Heart left ventricle (tissue), 16 donors: ENCODE results near the gene GAS7. TPM values are rescaled to one million over a fixed set of nuclear protein-coding genes. Genes with fewer than 3 reads are reported as not detected.

ENCODE experiments used
- ATAC-seq, 4 donors: fragments of 200-7000 bp; cut with Tn5 transposase; one replicate each; pipeline ENCODE4 v1.9.1; 2020 to 2022; ENCODE audit warnings: moderate library complexity in 4 of 4, mild to moderate bottlenecking in 3 of 4, moderate number of reproducible peaks in 1 of 4
- DNase-seq, 5 donors: peaks; one replicate each; pipeline ENCODE4 v3.0.0-alpha.2; 2020
- H3K27ac ChIP-seq, 12 donors: fragments of 200-600 bp; sonication (generic) in 4 of 12; one replicate each; pipeline versions ENCODE4 v1.5.0 to v1.8.0; 2016 to 2022; ENCODE audit warnings: mild to moderate bottlenecking in 2 of 12
- H3K27me3 ChIP-seq, 9 donors: fragments of 200-600 bp; sonication (generic) in 2 of 9; one replicate each; pipeline versions ENCODE4 v1.5.1 to v1.8.0; 2016 to 2022; ENCODE audit warnings: mild to moderate bottlenecking in 3 of 9
- H3K36me3 ChIP-seq, 9 donors: fragments of 200-600 bp; sonication (generic) in 2 of 9; one replicate each; pipeline versions ENCODE4 v1.5.0 to v1.8.0; 2018 to 2022; ENCODE audit warnings: mild to moderate bottlenecking in 2 of 9
- H3K4me1 ChIP-seq, 12 donors: fragments of 200-600 bp; sonication (generic) in 4 of 12; one replicate each; pipeline versions ENCODE4 v1.5.0 to v1.8.0; 2016 to 2022; ENCODE audit warnings: mild to moderate bottlenecking in 3 of 12
- H3K4me3 ChIP-seq, 12 donors: fragments of 200-600 bp; sonication (generic) in 4 of 12; one replicate each; pipeline versions ENCODE4 v1.5.0 to v1.8.0; 2017 to 2022; ENCODE audit warnings: mild to moderate bottlenecking in 9 of 12, moderate library complexity in 4 of 12
- H3K9me3 ChIP-seq, 12 donors: fragments of 200-600 bp; sonication (generic) in 4 of 12; one replicate each; pipeline versions ENCODE4 v1.5.0 to v1.8.0; 2016 to 2022; ENCODE audit warnings: mild to moderate bottlenecking in 1 of 12
- POLR2A ChIP-seq, 2 donors: fragments of 450-650 bp; IDR thresholded peaks; one replicate each; pipeline ENCODE4 v1.6.1; 2017; ENCODE audit warnings: antibody characterized with exemption in 2 of 2, mild to moderate bottlenecking in 2 of 2, moderate library complexity in 2 of 2
- WGBS, 4 donors: extraction: QIAGEN DNeasy Blood & Tissue Kit in 2 of 4; methylation state at CpG; one replicate each; pipeline versions ENCODE4 v1.1.5 to v1.1.7; 2013 to 2018; 5-methylcytosine and 5-hydroxymethylcytosine counted together
- intact Hi-C, 10 donors: fragments of 100-400 bp; cut with DNase I; formaldehyde crosslinking; loops; one replicate each; pipeline versions ENCODE4 v1.11.1 to v1.14.2; 2022
- polyA plus RNA-seq, 2 donors: library from polyadenylated mRNA; stranded (reverse); fragments of 200-250 nt; gene quantifications; one replicate each; pipeline ENCODE4 v1.2.3, GENCODE V29; 2013
- total RNA-seq, 9 donors: library from RNA; depleted of rRNA in 2 of 9; stranded (reverse); fragments of >200 nt in 2 of 9; fragmentation: NEBNext Ultra II Directional in 3 of 9; extraction: Animal tissue kit (Norgen Biotek cat#: 25700) in 3 of 9; gene quantifications; one replicate each; pipeline versions ENCODE4 v1.1.0 to v1.2.4, GENCODE V29; 2016 to 2023
- TF ChIP-seq, protein P1 (sequence below), 12 donors: fragments of 200-600 bp; sonication (generic) in 4 of 12; IDR thresholded peaks; one replicate each; pipeline versions ENCODE4 v1.5.0 to v1.8.0; 2018 to 2022; ENCODE audit warnings: antibody characterized with exemption in 12 of 12, mild to moderate bottlenecking in 5 of 12
- donor health status: ischemic (EF 13 %, LVEDD 7.1; RV severe dilation, severe dysfunction).
- donor health status: healthy with polysubstance abuse.
- donor health status: DM: no; HTN: yes; CAD: no.
- donor health status: DM: no; HTN: no; CAD: no.
- donor health status: ischemic (EF 25% LVEDD 6.9; RV normal size, moderate dysfunction).
- donor health status: ischemic (EF 25% LVEDD 5.7; RV mildly dilated, moderate dysfunction).
- donor health status: healthy.
- donor health status: DM: yes; HTN: yes; CAD: no.
- donor health status: ischemic (EF 35%, LVEDD 5.7; RV mildly dilated, moderate dysfunction).
- donor health status: nonischemic (EF 11% LVEDD 7.7; RV severe dilation, severe dysfunction).
- donor health status: DM: yes; HTN: yes; CAD: no.
- donor health status: PGD.
- donor health status: ischemic (EF 29% LVEDD 5.4; RV normal size, mild dysfunction).
- donor health status: nonischemic (EF 23%, LVEDD 6.1; RV moderate dilation, normal function).

The GAS7 gene
- total and polyA plus RNA-seq, 11 donors: 19.4 to 86.5 (median 65.1) TPM

DNA sequence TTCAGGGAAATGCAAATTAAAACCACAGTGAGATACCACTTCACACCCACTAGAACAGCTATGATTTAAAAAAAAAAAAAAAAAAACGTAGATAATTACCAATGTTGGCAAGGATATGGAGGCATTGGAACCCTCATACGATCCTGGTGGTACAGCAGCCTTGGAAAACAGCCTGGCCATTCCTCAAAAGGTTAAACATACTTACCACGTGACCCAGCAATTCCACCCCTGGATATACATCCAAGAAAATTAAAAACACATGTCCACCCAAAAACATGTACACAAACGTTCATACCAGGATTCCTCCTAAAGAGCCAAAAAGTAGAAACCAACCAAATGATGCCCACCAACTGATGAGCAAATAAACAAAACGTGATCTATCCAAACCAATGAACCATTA, 68.1 kb downstream of the GAS7 start:
- H3K4me1 ChIP-seq: peaks cover 0 to 48% (median 7%) of the 10 kb centered on the region in 12 donors
- no peaks in the 10 kb centered on the region for H3K36me3 ChIP-seq
- no peaks in the 10 kb centered on the region for H3K27me3 ChIP-seq
- ATAC-seq (no peak), DNase-seq (no peak)
- H3K4me3 ChIP-seq: no peak overlapping the region
- TF ChIP-seq, protein P1, sequence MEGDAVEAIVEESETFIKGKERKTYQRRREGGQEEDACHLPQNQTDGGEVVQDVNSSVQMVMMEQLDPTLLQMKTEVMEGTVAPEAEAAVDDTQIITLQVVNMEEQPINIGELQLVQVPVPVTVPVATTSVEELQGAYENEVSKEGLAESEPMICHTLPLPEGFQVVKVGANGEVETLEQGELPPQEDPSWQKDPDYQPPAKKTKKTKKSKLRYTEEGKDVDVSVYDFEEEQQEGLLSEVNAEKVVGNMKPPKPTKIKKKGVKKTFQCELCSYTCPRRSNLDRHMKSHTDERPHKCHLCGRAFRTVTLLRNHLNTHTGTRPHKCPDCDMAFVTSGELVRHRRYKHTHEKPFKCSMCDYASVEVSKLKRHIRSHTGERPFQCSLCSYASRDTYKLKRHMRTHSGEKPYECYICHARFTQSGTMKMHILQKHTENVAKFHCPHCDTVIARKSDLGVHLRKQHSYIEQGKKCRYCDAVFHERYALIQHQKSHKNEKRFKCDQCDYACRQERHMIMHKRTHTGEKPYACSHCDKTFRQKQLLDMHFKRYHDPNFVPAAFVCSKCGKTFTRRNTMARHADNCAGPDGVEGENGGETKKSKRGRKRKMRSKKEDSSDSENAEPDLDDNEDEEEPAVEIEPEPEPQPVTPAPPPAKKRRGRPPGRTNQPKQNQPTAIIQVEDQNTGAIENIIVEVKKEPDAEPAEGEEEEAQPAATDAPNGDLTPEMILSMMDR (IDR thresholded peaks at IDR 0.05): no peak
- TF ChIP-seq POLR2A (IDR thresholded peaks at IDR 0.05): no peak
- H3K27ac ChIP-seq: no peak overlapping the region
- intact Hi-C loops: no loop called here
- 49 to 64% (median 57%) methylated on average over 5 of the region's 5 CpGs for WGBS, 4 donors
- H3K9me3 ChIP-seq: no peaks in the 10 kb centered on the region

DNA sequence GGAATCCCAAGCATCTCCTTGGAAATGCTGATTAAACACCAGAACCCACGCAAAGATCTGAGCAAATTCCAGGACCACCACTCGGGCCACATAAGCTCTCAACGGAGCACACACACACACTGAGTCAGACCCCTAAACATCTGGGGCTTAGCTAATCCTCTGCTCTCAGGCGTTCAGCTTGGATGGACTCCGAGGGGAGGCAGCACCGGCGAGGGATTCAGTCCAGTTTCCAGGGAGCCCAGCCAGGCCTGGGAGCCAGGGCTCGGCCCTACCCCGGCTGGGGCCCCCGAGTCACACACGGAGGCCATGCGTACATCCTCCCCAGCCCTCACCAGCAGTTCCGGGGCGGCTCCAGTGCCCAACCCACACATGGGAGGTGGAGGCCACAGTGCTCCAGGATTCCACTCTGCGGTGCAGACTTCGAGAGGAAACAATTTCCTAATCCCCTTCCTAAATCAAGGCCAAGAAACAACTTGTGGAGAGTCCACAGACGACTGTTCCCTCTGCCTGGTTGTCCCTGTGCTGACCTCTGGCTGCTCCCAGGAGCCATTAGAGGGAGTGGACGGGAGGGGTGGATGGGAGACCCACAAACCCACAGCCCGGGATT, 70.5 kb downstream of the GAS7 start:
- peaks cover 0 to 60% (median 22%) of the 10 kb centered on the region in 12 donors for H3K4me1 ChIP-seq
- H3K4me3 ChIP-seq: peak overlapping the region in 1 of 12 donors; percentile 26
- H3K9me3 ChIP-seq: no peaks in the 10 kb centered on the region
- H3K27ac ChIP-seq: peak overlapping the region; percentile 28 to 85 (median 73)
- ATAC-seq (peak; percentile 39 to 89 (median 85)), DNase-seq (peak; percentile 82 to 90 (median 85))
- intact Hi-C loops: loop anchor here in 1 of 10 donors (10.0 kb wide), 1 partner anchor 203 kb away; no protein-coding TSS in a partner anchor
- no peak for TF ChIP-seq POLR2A (IDR thresholded peaks at IDR 0.05)
- TF ChIP-seq, protein P1 (IDR thresholded peaks at IDR 0.05): no peak
- no peaks in the 10 kb centered on the region for H3K27me3 ChIP-seq
- WGBS, 4 donors: 34 to 49% (median 40%) methylated on average over 12 to 19 of the region's 19 CpGs
- H3K36me3 ChIP-seq: no peaks in the 10 kb centered on the region

DNA sequence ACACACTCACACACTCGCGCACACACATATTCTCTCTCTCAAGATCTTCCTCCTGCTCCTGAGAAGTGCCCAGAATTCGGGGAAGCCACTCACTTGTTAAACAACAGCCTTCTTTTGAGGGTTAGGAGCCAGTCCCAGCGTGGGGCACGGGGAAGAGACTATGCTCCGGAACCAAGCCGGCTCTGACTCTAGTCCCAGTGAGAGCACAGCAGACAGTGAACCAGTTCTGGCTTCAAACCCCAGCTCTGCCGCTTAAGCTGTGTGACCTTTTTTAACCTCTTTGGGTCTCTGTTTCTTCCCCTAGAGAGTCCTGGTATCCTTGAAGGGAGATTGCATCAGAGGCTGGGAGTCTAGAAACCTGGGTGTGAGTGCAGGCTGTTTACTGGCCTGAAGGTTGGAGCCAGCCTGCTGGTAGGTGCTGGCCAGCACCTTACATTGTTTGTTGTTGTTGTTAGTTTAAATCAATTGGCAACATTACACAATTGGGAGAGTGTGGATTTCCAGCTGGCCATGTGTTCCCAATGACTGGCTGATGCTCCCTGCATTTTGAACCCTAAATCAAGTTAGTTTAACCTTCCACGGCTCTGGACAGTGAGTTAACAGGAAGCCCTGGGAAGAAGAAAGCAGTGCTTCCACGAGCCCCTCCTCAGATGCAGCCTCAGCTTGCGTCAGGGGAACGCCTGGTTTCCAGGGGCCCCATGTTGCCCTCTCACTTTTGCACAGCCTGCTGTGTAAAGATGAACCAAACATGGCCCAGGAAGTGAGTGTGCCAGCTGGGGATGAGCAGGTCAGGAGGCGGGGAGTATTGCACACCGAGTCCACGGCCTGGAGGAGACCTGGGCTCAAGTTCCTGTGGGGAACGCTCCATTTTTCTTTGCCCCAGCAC, 71.5 kb downstream of the GAS7 start:
- DNase-seq: peak in 2 of 5 donors; percentile 49 to 50
- Histone ChIP-seq H3K4me3 (peak overlapping the region in 1 of 12 donors; percentile 26), H3K27me3 (no peaks in the 10 kb centered on the region), H3K36me3 (no peaks in the 10 kb centered on the region), H3K4me1 (peaks cover 0 to 67% (median 28%) of the 10 kb centered on the region in 12 donors), H3K9me3 (no peaks in the 10 kb centered on the region), H3K27ac (peak overlapping the region; percentile 28 to 85 (median 73))
- TF ChIP-seq, protein P1 (IDR thresholded peaks at IDR 0.05): no peak
- no peak for TF ChIP-seq POLR2A (IDR thresholded peaks at IDR 0.05)
- peak in 3 of 4 donors; percentile 1 to 25 (median 4) for ATAC-seq
- WGBS, 4 donors: 56 to 64% (median 61%) methylated on average over 15 to 16 of the region's 16 CpGs
- intact Hi-C loops: loop anchor here in 1 of 10 donors (10.0 kb wide), 1 partner anchor 202 kb away; no protein-coding TSS in a partner anchor

DNA sequence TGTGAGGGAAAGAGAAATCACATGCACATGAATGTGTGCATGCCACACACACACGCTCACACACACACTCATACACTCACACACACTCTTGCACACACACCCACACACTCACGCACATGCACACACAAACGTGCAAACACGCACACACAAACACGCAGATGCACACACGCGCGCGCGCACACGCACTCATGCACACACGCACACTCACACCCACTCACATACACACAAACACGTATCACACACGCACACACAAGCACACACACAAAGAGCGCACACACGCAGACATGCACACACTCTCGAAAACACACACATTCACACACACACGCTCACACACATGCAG, 72.2 kb downstream of the GAS7 start:
- Histone ChIP-seq H3K27ac (peak overlapping the region in 10 of 12 donors; percentile 56 to 85 (median 74)), H3K9me3 (no peaks in the 10 kb centered on the region), H3K27me3 (no peaks in the 10 kb centered on the region), H3K4me1 (peaks cover 0 to 73% (median 33%) of the 10 kb centered on the region in 12 donors), H3K36me3 (no peaks in the 10 kb centered on the region), H3K4me3 (peak overlapping the region in 2 of 12 donors; percentile 8 to 19)
- DNase-seq: no peak
- no peak for ATAC-seq
- intact Hi-C loops: loop anchor here in 1 of 10 donors (10.0 kb wide), 1 partner anchor 201 kb away; no protein-coding TSS in a partner anchor
- TF ChIP-seq, protein P1 (IDR thresholded peaks at IDR 0.05): no peak
- no peak for TF ChIP-seq POLR2A (IDR thresholded peaks at IDR 0.05)
- 70 to 85% (median 78%) methylated on average over 18 of the region's 18 CpGs for WGBS, 4 donors
